OCI-LY3 (cell line): ENCODE results near the gene C1orf216.

ENCODE experiments used
- CTCF ChIP-seq: fragments of 200-600, 300-600 bp; sonication (generic); IDR thresholded peaks from 2 replicates; pipeline ENCODE4 v1.5.1; 2014; ENCODE audit warnings: antibody characterized with exemption, low read length, low read depth
- EZH2phosphoT487 ChIP-seq: fragments of 200-600 bp; shearing (Covaris generic); IDR thresholded peaks from 2 replicates; pipeline ENCODE4 v1.6.1; 2018; ENCODE audit warnings: antibody characterized with exemption, mixed run types, low read depth

GRCh38 chr1:35702508-35702907 is 16.2 kb downstream of the C1orf216 start:
- TF ChIP-seq CTCF (no peak), EZH2phosphoT487 (no peak)
